Measurements from ENCODE around the gene KCNH8. TPM values are rescaled to one million over a fixed set of nuclear protein-coding genes. Genes with fewer than 3 reads are reported as not detected.

KCNH8 gene
- total RNA-seq, 1 donor, result not detected

DNA sequence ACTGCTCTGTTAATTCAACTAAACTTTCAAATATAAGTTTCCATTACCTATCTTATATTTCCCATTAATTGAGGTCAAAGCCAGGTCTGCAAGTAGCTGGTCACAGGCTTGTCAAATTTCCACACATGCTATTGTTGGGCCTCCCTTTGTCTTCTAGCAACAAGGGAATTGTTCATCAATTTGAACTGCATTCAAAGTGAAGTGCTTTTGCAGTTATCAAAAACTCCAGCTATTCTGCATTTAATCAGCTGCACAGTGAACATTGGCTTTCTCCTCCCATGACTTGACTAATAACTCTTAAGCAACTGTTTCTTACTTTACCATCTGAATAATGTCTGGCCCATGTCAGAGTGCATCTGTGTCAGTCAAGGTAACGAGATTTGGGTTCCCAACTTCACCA lies 198.4 kb downstream of the KCNH8 start:
- H3K27ac ChIP-seq (ENCODE audit: low read depth, low read length), result no peak overlapping the region
- H3K27me3 ChIP-seq (ENCODE audit: insufficient read depth, low read length), result no peaks in the 10 kb centered on the region
- TF ChIP-seq, protein P1, sequence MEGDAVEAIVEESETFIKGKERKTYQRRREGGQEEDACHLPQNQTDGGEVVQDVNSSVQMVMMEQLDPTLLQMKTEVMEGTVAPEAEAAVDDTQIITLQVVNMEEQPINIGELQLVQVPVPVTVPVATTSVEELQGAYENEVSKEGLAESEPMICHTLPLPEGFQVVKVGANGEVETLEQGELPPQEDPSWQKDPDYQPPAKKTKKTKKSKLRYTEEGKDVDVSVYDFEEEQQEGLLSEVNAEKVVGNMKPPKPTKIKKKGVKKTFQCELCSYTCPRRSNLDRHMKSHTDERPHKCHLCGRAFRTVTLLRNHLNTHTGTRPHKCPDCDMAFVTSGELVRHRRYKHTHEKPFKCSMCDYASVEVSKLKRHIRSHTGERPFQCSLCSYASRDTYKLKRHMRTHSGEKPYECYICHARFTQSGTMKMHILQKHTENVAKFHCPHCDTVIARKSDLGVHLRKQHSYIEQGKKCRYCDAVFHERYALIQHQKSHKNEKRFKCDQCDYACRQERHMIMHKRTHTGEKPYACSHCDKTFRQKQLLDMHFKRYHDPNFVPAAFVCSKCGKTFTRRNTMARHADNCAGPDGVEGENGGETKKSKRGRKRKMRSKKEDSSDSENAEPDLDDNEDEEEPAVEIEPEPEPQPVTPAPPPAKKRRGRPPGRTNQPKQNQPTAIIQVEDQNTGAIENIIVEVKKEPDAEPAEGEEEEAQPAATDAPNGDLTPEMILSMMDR (IDR thresholded peaks at IDR 0.05; ENCODE audit: extremely low read depth, low read depth, low read length), result no peak
- no peaks in the 10 kb centered on the region for H3K9me3 ChIP-seq (ENCODE audit: low read depth, low read length)
- H3K4me3 ChIP-seq (ENCODE audit: insufficient read depth, low read length), result no peak overlapping the region
- no peak overlapping the region for H3K4me2 ChIP-seq (ENCODE audit: insufficient read depth, low read length)
- H3K4me1 ChIP-seq (ENCODE audit: insufficient read depth, low read length), result no peaks in the 10 kb centered on the region
- H3K36me3 ChIP-seq (ENCODE audit: insufficient read depth, low read length), result no peaks in the 10 kb centered on the region
- no peak overlapping the region for H2AFZ ChIP-seq (ENCODE audit: low read length)
- no peaks in the 10 kb centered on the region for H4K20me1 ChIP-seq (ENCODE audit: insufficient read depth, low read length)
- no peak for DNase-seq (ENCODE audit: insufficient read length, low spot score, missing footprints)
- no peaks in the 10 kb centered on the region for H3K79me2 ChIP-seq (ENCODE audit: insufficient read depth, low read length)

DNA sequence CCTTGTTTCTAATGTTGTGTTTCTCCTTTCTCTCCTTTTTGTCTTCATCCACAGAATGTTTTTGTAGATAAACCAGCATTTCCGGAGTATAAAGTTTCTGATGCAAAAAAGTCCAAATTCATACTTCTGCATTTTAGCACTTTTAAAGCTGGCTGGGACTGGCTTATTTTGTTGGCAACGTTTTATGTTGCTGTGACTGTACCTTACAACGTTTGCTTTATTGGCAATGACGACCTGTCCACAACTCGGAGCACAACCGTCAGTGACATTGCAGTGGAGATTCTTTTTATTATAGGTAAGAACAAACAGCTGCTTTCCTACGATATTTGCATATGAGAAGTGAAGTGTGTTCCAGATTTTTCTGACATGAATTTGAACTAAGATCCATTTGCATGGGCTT lies 199.4 kb downstream of the KCNH8 start:
- no peaks in the 10 kb centered on the region for H4K20me1 ChIP-seq (ENCODE audit: insufficient read depth, low read length)
- no peaks in the 10 kb centered on the region for H3K27me3 ChIP-seq (ENCODE audit: insufficient read depth, low read length)
- H3K4me2 ChIP-seq (ENCODE audit: insufficient read depth, low read length), result no peak overlapping the region
- no peaks in the 10 kb centered on the region for H3K79me2 ChIP-seq (ENCODE audit: insufficient read depth, low read length)
- TF ChIP-seq, protein P1 (IDR thresholded peaks at IDR 0.05; ENCODE audit: extremely low read depth, low read depth, low read length), result no peak
- no peak for DNase-seq (ENCODE audit: insufficient read length, low spot score, missing footprints)
- no peaks in the 10 kb centered on the region for H3K9me3 ChIP-seq (ENCODE audit: low read depth, low read length)
- H2AFZ ChIP-seq (ENCODE audit: low read length), result no peak overlapping the region
- H3K27ac ChIP-seq (ENCODE audit: low read depth, low read length), result no peak overlapping the region
- H3K4me1 ChIP-seq (ENCODE audit: insufficient read depth, low read length), result no peaks in the 10 kb centered on the region
- H3K4me3 ChIP-seq (ENCODE audit: insufficient read depth, low read length), result no peak overlapping the region
- no peaks in the 10 kb centered on the region for H3K36me3 ChIP-seq (ENCODE audit: insufficient read depth, low read length)

DNA sequence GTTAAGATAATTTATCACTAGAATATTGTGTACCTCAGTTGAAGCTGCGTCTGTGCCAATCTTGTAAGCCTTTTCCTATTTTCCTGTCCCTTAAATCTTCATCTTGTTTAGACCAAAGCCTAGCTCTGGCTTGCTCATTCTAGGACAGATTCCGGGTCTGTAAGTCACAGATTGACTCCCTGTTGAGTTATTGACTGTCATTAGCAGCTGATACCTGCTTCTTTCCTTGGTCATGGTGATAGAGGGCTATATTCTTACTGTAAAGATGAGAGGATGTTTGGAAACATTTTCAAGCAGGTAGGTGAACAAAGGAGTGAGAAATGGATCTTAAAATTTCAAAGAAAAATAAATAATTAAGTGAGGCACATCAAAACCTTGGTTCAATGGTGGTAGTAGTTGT lies 200.2 kb downstream of the KCNH8 start:
- H3K9me3 ChIP-seq (ENCODE audit: low read depth, low read length), result no peaks in the 10 kb centered on the region
- H3K4me3 ChIP-seq (ENCODE audit: insufficient read depth, low read length), result no peak overlapping the region
- TF ChIP-seq, protein P1 (IDR thresholded peaks at IDR 0.05; ENCODE audit: extremely low read depth, low read depth, low read length), result no peak
- no peak overlapping the region for H3K27ac ChIP-seq (ENCODE audit: low read depth, low read length)
- no peak for DNase-seq (ENCODE audit: insufficient read length, low spot score, missing footprints)
- no peaks in the 10 kb centered on the region for H3K79me2 ChIP-seq (ENCODE audit: insufficient read depth, low read length)
- H2AFZ ChIP-seq (ENCODE audit: low read length), result no peak overlapping the region
- no peaks in the 10 kb centered on the region for H3K4me1 ChIP-seq (ENCODE audit: insufficient read depth, low read length)
- no peak overlapping the region for H3K4me2 ChIP-seq (ENCODE audit: insufficient read depth, low read length)
- H3K27me3 ChIP-seq (ENCODE audit: insufficient read depth, low read length), result no peaks in the 10 kb centered on the region
- no peaks in the 10 kb centered on the region for H3K36me3 ChIP-seq (ENCODE audit: insufficient read depth, low read length)
- no peaks in the 10 kb centered on the region for H4K20me1 ChIP-seq (ENCODE audit: insufficient read depth, low read length)

DNA sequence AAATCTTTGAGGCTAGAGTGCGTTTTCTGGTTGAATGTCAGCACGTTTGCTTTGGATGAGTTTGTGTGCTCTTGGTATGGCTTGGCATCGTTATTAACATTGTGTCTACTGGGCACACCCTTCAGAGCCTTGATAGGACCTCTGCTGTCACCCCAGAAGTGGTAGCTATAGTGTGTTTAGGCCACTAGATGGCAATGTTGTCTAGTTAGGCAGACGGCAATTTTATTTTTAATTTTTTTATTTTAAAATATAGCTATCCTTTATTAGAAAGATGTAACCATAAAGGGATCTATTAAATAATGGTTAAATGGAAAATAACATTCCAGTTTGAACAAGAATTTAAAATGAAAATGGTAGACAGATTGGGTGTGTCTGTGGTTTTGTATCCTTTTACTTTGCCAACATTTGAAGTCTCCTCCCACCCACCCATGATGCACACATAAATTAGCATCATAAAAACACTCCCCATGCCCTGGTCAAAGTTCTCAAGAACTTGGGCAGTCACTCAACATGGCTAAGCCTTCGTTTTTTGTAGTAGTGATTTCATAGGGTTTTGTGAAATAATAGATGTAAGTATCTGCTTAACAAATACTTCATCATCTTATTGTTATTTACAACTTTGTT lies 200.7 kb downstream of the KCNH8 start:
- Histone ChIP-seq H2AFZ (ENCODE audit: low read length) (no peak overlapping the region), H4K20me1 (ENCODE audit: insufficient read depth, low read length) (no peaks in the 10 kb centered on the region), H3K4me2 (ENCODE audit: insufficient read depth, low read length) (no peak overlapping the region), H3K36me3 (ENCODE audit: insufficient read depth, low read length) (no peaks in the 10 kb centered on the region), H3K4me3 (ENCODE audit: insufficient read depth, low read length) (no peak overlapping the region), H3K27ac (ENCODE audit: low read depth, low read length) (no peak overlapping the region), H3K27me3 (ENCODE audit: insufficient read depth, low read length) (no peaks in the 10 kb centered on the region), H3K4me1 (ENCODE audit: insufficient read depth, low read length) (no peaks in the 10 kb centered on the region), H3K9me3 (ENCODE audit: low read depth, low read length) (no peaks in the 10 kb centered on the region), H3K79me2 (ENCODE audit: insufficient read depth, low read length) (no peaks in the 10 kb centered on the region)
- TF ChIP-seq, protein P1 (IDR thresholded peaks at IDR 0.05; ENCODE audit: extremely low read depth, low read depth, low read length), result peak; percentile 45
- no peak for DNase-seq (ENCODE audit: insufficient read length, low spot score, missing footprints)

Data from osteoblast (primary cell).